Suprapubic skin (tissue), 4 donors: ENCODE data around the gene GPRC6A. TPM values are rescaled to one million over a fixed set of nuclear protein-coding genes. Genes with fewer than 3 reads are reported as not detected.

Experiments
- DNase-seq, 2 donors: peaks; one replicate each; pipeline ENCODE4 v3.0.0-alpha.2; 2019; ENCODE audit warnings: low spot score in 2 of 2
- H3K27ac ChIP-seq: fragments of 200-600 bp; sonication (generic); one replicate; pipeline ENCODE4 v1.5.1; 2019
- H3K27me3 ChIP-seq: fragments of 200-600 bp; sonication (generic); one replicate; pipeline ENCODE4 v1.5.1; 2019
- H3K36me3 ChIP-seq: fragments of 200-600 bp; sonication (generic); one replicate; pipeline ENCODE4 v1.5.1; 2019
- H3K4me1 ChIP-seq: fragments of 200-600 bp; sonication (generic); one replicate; pipeline ENCODE4 v1.5.1; 2019
- H3K4me3 ChIP-seq: fragments of 200-600 bp; sonication (generic); one replicate; pipeline ENCODE4 v1.5.1; 2019; ENCODE audit warnings: mild to moderate bottlenecking
- H3K9me3 ChIP-seq: fragments of 200-600 bp; sonication (generic); one replicate; pipeline ENCODE4 v1.5.1; 2019
- CTCF ChIP-seq, 2 donors: fragments of 200-600 bp in 1 of 2; fragments of 450-650 bp in 1 of 2; sonication (generic) in 1 of 2; IDR thresholded peaks; one replicate each; pipeline ENCODE4 v1.5.1; 2016 to 2019; ENCODE audit warnings: antibody characterized with exemption in 2 of 2, mild to moderate bottlenecking in 1 of 2, moderate library complexity in 1 of 2
- EP300 ChIP-seq: sonication (generic); formaldehyde crosslinking; IDR thresholded peaks from one replicate; pipeline ENCODE4 v1.6.1; 2017; ENCODE audit warnings: antibody characterized with exemption
- POLR2A ChIP-seq, 2 donors: fragments of 450-650 bp; IDR thresholded peaks; one replicate each; pipeline ENCODE4 v1.6.1; 2017; ENCODE audit warnings: antibody characterized with exemption in 2 of 2, mild to moderate bottlenecking in 2 of 2, moderate library complexity in 2 of 2
- POLR2AphosphoS5 ChIP-seq, 3 donors: sonication (generic); formaldehyde crosslinking; IDR thresholded peaks; one replicate each; pipeline ENCODE4 v1.6.1; 2017; ENCODE audit warnings: antibody characterized with exemption in 3 of 3
- WGBS: methylation state at CpG from one replicate; pipeline ENCODE4 v1.1.5; 2018; 5-methylcytosine and 5-hydroxymethylcytosine counted together
- total RNA-seq, 4 donors: library from RNA; depleted of rRNA; stranded (reverse); fragments of >200 nt; gene quantifications; one replicate each; pipeline ENCODE4 v1.1.0, GENCODE V29; 2016

The GPRC6A gene
- total RNA-seq, 4 donors from 2014 or later, result not detected

GRCh38 chr6:116764961-116765841 is 63.7 kb downstream of the GPRC6A start, which contains the start of gene FAM162B:
Gene FAM162B, minus strand, starts transcription at chr6:116765719. Its CDS starts 143 bp downstream, at chr6:116765576.
- Histone ChIP-seq H3K4me1 (peaks cover 16% of the 10 kb centered on the region), H3K9me3 (no peaks in the 10 kb centered on the region), H3K36me3 (no peaks in the 10 kb centered on the region), H3K27me3 (peaks cover 31% of the 10 kb centered on the region), H3K27ac (no peak within 1 kb of the TSS), H3K4me3 (peak within 1 kb of the TSS; percentile 52)
- WGBS, result 0% methylated on average over 2 of the region's 89 CpGs
- TF ChIP-seq POLR2AphosphoS5 (IDR thresholded peaks at IDR 0.05) (no peak), EP300 (no peak)
- DNase-seq, result no peak

GRCh38 chr6:116764629-116764960 is 64.3 kb downstream of the GPRC6A start:
- WGBS, result 76% methylated on average over 4 of the region's 19 CpGs
- H3K36me3 ChIP-seq, result no peaks in the 10 kb centered on the region
- H3K4me3 ChIP-seq, result peak overlapping the region; percentile 52
- peaks cover 31% of the 10 kb centered on the region for H3K27me3 ChIP-seq
- no peak for DNase-seq
- peaks cover 16% of the 10 kb centered on the region for H3K4me1 ChIP-seq
- TF ChIP-seq CTCF (IDR thresholded peaks at IDR 0.05) (no peak), EP300 (no peak), POLR2AphosphoS5 (IDR thresholded peaks at IDR 0.05) (no peak), POLR2A (IDR thresholded peaks at IDR 0.05) (no peak)
- no peaks in the 10 kb centered on the region for H3K9me3 ChIP-seq
- H3K27ac ChIP-seq, result no peak overlapping the region

DNA sequence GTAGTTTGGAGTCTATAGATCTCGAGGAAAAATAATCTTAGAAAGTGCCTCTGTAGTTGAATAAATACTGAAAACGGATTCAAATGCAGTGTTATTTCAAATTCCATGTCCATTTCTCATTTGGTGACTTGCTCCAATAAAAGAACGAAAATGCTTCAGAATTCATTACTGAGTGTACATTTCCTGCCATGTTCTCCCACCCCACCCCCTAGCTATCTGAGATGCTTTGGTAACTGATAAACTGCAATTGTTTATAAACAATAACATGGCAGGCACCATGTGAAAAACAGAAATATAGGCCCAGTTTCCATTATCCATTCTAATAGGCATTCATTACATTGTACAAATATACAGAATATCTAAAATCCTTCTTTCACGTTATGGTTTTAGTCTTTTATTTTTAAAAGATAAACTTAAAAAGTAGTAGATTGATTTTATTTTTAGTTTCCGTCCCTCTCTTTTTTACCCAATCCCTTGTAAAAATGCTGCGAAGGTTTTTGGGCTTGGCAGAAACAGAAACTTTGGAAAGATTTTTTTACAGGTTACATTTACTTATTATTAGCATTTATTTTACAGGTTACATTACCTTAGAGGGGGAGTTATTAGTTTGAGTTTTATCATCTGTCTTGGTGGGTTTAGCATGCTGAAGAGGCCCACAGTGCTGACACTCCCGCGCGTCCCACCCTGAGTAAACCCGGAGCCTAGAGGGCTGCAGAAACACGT is 64.8 kb downstream of the GPRC6A start:
- H3K36me3 ChIP-seq, result no peaks in the 10 kb centered on the region
- no peaks in the 10 kb centered on the region for H3K9me3 ChIP-seq
- DNase-seq, result no peak
- peaks cover 16% of the 10 kb centered on the region for H3K4me1 ChIP-seq
- TF ChIP-seq EP300, result no peak
- TF ChIP-seq POLR2AphosphoS5 (IDR thresholded peaks at IDR 0.05), result no peak
- TF ChIP-seq POLR2A (IDR thresholded peaks at IDR 0.05), result no peak
- no peak for TF ChIP-seq CTCF (IDR thresholded peaks at IDR 0.05)
- H3K27ac ChIP-seq, result no peak overlapping the region
- H3K4me3 ChIP-seq, result peak overlapping the region; percentile 52
- H3K27me3 ChIP-seq, result peaks cover 31% of the 10 kb centered on the region
- WGBS, result 88% methylated on average over 11 of the region's 11 CpGs

DNA sequence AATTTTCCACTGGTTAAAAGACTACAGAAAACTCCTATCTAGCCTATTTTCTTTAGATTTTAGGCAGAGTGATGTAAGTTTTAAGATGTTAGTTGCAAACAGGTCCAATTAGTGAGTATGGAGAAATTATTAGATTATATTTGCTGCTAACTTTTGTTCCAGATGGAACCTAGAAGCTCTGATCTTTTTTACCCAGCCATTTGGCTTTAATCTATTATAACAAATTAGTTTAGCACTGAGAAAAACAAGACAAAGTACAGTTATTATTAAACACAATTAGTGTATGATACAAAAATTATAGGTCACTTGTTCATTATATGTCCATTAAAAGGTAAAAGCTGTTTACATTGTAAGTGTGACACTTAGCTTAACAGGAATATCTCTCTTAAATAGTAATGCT is 65.8 kb downstream of the GPRC6A start:
- no peaks in the 10 kb centered on the region for H3K9me3 ChIP-seq
- no peak for DNase-seq
- no peaks in the 10 kb centered on the region for H3K36me3 ChIP-seq
- TF ChIP-seq CTCF (IDR thresholded peaks at IDR 0.05) (no peak), POLR2AphosphoS5 (IDR thresholded peaks at IDR 0.05) (no peak), EP300 (no peak), POLR2A (IDR thresholded peaks at IDR 0.05) (no peak)
- peaks cover 16% of the 10 kb centered on the region for H3K4me1 ChIP-seq
- peaks cover 31% of the 10 kb centered on the region for H3K27me3 ChIP-seq
- H3K4me3 ChIP-seq, result no peak overlapping the region
- H3K27ac ChIP-seq, result no peak overlapping the region

DNA sequence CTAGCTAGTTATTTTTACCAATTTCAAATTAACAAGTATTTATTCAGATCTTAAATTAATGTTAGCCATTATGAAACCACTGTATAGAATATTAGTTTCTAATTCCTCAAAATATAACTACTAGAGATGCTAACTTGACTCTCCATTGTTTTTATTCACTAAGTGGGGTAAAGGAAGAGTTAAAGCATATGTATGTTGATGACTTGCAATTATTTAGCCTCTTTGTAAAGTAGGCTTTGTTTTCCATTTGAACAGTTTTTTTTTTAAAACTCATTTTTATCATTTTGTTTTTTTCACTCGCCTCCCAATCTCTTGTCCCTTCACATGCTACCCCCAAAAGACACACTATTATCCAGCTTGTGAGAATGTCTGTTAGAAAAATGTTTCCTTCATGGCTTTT is 66.6 kb downstream of the GPRC6A start:
- H3K27me3 ChIP-seq, result peaks cover 31% of the 10 kb centered on the region
- 81% methylated on average over 1 of the region's 1 CpG for WGBS
- H3K27ac ChIP-seq, result no peak overlapping the region
- TF ChIP-seq CTCF (IDR thresholded peaks at IDR 0.05), result no peak
- no peak for TF ChIP-seq POLR2A (IDR thresholded peaks at IDR 0.05)
- TF ChIP-seq EP300, result no peak
- TF ChIP-seq POLR2AphosphoS5 (IDR thresholded peaks at IDR 0.05), result no peak
- peaks cover 16% of the 10 kb centered on the region for H3K4me1 ChIP-seq
- no peaks in the 10 kb centered on the region for H3K36me3 ChIP-seq
- no peak overlapping the region for H3K4me3 ChIP-seq
- H3K9me3 ChIP-seq, result no peaks in the 10 kb centered on the region
- no peak for DNase-seq
